Muscle of leg (tissue), 11 donors: ENCODE measurements around the gene GRHL1. TPM values are rescaled to one million over a fixed set of nuclear protein-coding genes. Genes with fewer than 3 reads are reported as not detected.
"Not testable (repeated sequence)": the region's sequence is repeated elsewhere in the genome, so short reads cannot be mapped to it uniquely, and the experiment has no call there.

Experiments used
- DNase-seq: peaks from one replicate; pipeline ENCODE4 v3.0.0; 2013
- H3K27ac ChIP-seq: one replicate; pipeline ENCODE4 v1.5.1; 2013; ENCODE audit warnings: mild to moderate bottlenecking, low read length, control low read depth
- H3K27me3 ChIP-seq: one replicate; pipeline ENCODE4 v1.6.1; 2013; ENCODE audit warnings: low read length; ENCODE audit not compliant: control insufficient read depth, insufficient read depth
- H3K36me3 ChIP-seq: one replicate; pipeline ENCODE4 v1.6.1; 2013; ENCODE audit warnings: low read length; ENCODE audit not compliant: control insufficient read depth, insufficient read depth
- H3K4me1 ChIP-seq: one replicate; pipeline ENCODE4 v1.6.1; 2013; ENCODE audit warnings: low read length; ENCODE audit not compliant: control insufficient read depth, insufficient read depth
- H3K4me3 ChIP-seq: one replicate; pipeline ENCODE4 v1.5.1; 2013; ENCODE audit warnings: low read length, control low read depth
- H3K9me3 ChIP-seq: replicated peaks from 2 replicates; pipeline ENCODE4 v1.6.1; 2013; ENCODE audit warnings: low read depth, low read length; ENCODE audit not compliant: control insufficient read depth
- WGBS: methylation state at CpG from one replicate; pipeline ENCODE4 v1.1.5; 2013; ENCODE audit warnings: missing lambda C conversion rate; ENCODE audit not compliant: insufficient coverage; 5-methylcytosine and 5-hydroxymethylcytosine counted together
- polyA plus RNA-seq, 8 donors: library from polyadenylated mRNA; unstranded; fragments of 120-200 nt; gene quantifications; one replicate each; pipeline versions ENCODE4 v1.2.1 to v1.2.3, GENCODE V29; 2013; ENCODE audit warnings: inconsistent platforms in 1 of 8, low replicate concordance in 1 of 8; ENCODE audit not compliant: insufficient read length in 8 of 8, insufficient read depth in 1 of 8
- total RNA-seq: library from RNA; stranded (reverse); fragments of 120-200 nt; gene quantifications from one replicate; pipeline ENCODE4 v1.2.4, GENCODE V29; 2013

The GRHL1 gene
- total and polyA plus RNA-seq, 9 donors: 0.48 to 4.3 (median 1.0) TPM

- Histone ChIP-seq H3K4me1 (no peaks in the 10 kb centered on the region), H3K27ac (peak overlapping the region; percentile 24), H3K27me3 (no peaks in the 10 kb centered on the region), H3K9me3 (no peaks in the 10 kb centered on the region), H3K4me3 (no peak overlapping the region), H3K36me3 (peaks cover 19% of the 10 kb centered on the region)
- 40% methylated on average over 1 of the region's 3 CpGs for WGBS
- peak; percentile 88 for DNase-seq
Measured at GRCh38 chr2:9919512-9919911, 32.0 kb upstream of the GRHL1 start.

- not testable (repeated sequence) for H3K27me3 ChIP-seq, H3K36me3 ChIP-seq, H3K9me3 ChIP-seq, H3K4me1 ChIP-seq, H3K4me3 ChIP-seq, DNase-seq, H3K27ac ChIP-seq
- WGBS: no CpG with 5 or more reads among the region's 2 CpGs
Measured at GRCh38 chr2:9927020-9927419, 24.5 kb upstream of the GRHL1 start.

DNA sequence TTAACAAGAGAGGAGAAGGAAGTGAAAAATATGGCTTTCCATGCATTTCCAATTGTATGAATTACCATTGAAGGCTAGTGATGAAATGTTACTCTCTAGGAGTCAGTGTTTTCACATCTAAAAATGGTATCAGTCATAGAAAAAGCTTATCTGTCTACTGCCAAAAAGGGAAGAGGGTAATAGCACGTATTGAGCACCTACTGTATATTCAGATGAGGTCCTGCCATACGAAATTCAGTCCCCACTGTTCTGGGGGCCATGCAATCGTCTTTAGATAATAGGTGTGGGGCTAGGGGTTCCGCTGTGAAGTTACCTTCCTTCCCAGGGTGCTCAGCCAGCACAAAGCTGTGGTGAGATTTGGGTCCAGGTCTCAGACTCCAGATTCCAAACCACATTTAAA, 14.2 kb upstream of the GRHL1 start:
- no peak overlapping the region for H3K27ac ChIP-seq
- H3K4me1 ChIP-seq: no peaks in the 10 kb centered on the region
- no peaks in the 10 kb centered on the region for H3K9me3 ChIP-seq
- 92% methylated on average over 2 of the region's 4 CpGs for WGBS
- H3K27me3 ChIP-seq: peaks cover 2% of the 10 kb centered on the region
- DNase-seq: no peak
- peaks cover 2% of the 10 kb centered on the region for H3K36me3 ChIP-seq
- H3K4me3 ChIP-seq: no peak overlapping the region

- Histone ChIP-seq H3K4me3 (no peak overlapping the region), H3K27ac (no peak overlapping the region)
- WGBS: 64% methylated on average over 6 of the region's 9 CpGs
Measured at GRCh38 chr2:9937968-9938367, 13.5 kb upstream of the GRHL1 start.

DNA sequence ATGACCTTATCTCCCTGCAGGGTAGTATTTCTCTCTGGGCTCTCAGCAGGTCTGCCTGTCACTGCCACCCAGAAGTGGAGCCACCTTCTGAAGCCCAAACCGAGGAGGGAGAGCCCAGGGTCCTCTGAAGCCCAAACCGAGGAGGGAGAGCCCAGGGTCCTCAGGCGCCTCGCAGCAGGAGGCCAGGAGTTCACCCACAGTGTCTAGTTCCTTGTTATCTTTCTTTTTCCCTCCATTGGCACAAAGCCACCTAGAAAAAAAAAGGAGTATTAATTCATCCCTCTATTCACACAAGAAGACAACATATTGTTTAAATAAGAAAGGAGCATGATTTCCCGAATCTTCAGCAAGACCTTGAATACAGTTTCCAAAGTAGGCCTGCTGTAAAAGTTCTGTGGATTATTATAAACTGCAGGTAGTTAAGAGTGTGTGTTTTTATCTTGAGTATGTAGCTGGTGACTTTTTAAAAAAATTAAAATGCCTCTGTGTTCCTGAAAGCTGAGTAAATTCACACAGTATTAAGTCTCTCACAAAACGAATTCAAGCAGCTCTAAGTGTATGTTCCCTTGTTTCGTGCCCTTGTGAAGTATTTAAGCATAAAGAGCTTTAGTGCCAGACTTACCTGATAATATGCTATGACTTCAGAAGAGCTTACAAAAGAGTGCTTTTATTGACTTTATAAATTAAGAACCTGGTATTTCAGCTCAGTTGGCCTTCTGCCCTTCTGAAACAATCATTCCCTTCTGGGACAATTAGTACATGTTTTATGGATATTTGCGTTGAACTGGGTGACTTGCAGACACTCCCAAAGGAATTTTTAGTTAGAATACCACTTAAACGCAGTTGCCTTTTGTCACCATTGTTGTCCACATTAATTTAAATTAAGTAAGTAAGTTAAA, 11.7 kb upstream of the GRHL1 start:
- Histone ChIP-seq H3K4me1 (no peaks in the 10 kb centered on the region), H3K9me3 (no peaks in the 10 kb centered on the region), H3K27ac (no peak overlapping the region), H3K27me3 (peaks cover 9% of the 10 kb centered on the region), H3K36me3 (peaks cover 2% of the 10 kb centered on the region), H3K4me3 (no peak overlapping the region)
- DNase-seq: no peak
- 49% methylated on average over 2 of the region's 9 CpGs for WGBS

More at GRCh38 chr2:9937968-9938367, 13.5 kb upstream of the GRHL1 start:
- Histone ChIP-seq H3K4me1 (no peaks in the 10 kb centered on the region), H3K27me3 (peaks cover 2% of the 10 kb centered on the region), H3K36me3 (peaks cover 2% of the 10 kb centered on the region), H3K9me3 (no peaks in the 10 kb centered on the region)
- no peak for DNase-seq

DNA sequence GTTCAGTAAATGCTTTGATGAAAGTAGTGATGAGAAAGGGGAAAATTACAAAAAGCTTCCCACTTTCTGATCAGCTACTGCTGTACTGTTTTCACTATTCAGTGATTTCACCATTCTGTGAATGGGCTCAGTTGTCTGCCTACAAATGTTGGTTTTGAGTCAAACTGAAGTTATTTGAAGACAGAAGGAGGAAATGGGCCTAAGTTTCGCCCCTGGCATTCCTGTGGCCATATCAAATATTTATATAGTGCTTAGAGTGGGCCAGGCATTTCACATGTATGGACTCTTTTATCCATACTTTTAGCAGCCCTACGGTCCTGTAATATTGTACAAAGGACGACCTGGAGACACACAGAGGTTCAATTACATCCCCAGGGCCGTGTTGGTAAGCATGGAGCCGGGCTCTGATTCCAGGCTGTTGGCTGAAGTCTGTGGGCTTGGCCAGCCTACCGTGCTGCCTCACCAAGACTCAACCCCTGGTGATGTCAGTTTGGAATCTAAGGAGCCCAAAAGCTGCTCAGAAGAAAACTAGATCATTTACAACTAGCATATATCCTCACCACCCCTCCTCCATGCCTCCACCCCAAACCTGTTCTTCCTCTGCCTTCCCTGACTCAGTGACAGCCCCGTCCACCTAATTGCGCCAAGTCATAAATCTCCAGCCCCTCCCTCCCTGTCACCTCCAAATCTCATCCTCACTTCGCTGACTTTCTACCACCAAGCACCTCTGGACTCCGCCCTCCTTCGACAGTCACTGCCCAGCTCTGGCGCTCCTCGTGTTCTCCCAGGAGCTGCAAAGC, 10.1 kb upstream of the GRHL1 start:
- H3K36me3 ChIP-seq: no peaks in the 10 kb centered on the region
- DNase-seq: no peak
- H3K27ac ChIP-seq: no peak overlapping the region
- H3K4me1 ChIP-seq: no peaks in the 10 kb centered on the region
- no peaks in the 10 kb centered on the region for H3K9me3 ChIP-seq
- WGBS: 33% methylated on average over 5 of the region's 13 CpGs
- no peak overlapping the region for H3K4me3 ChIP-seq
- H3K27me3 ChIP-seq: peaks cover 16% of the 10 kb centered on the region

DNA sequence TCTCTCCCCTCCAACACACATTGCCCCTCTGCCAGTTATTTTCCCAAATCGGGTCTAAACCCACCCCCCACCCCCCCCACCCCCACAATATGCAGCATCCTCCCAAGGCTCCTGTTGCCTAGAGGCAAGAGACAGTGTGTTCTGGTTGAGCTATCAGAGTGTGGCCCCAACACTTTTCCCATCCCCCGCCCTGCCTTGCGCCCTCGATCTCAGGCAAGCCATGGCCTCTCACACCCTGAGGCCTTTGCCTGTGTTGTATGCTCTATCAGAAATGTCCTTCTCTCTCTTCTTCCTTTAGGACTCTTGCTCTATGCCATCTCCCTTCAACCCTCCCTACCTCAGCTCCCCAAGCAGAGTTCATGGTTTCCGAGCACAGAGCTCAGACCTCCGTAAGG, 9.5 kb upstream of the GRHL1 start:
- WGBS: 46% methylated on average over 5 of the region's 6 CpGs

DNA sequence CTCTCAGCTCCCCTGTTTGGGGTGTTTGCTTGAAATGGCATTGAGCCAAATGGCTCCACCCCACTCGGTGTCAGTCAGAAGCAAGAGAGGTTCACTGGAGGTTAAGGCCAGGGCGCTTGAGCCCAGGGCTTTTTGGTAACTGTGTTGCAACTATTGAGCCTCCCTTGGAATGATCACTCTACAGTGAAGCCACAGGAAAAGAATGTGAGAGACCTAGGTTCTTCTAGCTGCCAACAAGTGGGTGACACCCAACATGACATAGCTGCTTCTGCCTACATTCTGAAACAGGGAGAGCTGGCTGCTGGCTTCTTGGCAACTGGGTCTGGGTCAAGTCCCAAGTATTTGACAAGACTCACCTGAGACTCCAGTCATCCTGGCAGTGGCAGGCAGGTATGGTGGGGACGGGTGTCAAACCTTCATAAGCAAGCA, 7.1 kb upstream of the GRHL1 start:
- WGBS: 66% methylated on average over 3 of the region's 3 CpGs
- no peaks in the 10 kb centered on the region for H3K4me1 ChIP-seq
- H3K27ac ChIP-seq: no peak overlapping the region
- no peaks in the 10 kb centered on the region for H3K9me3 ChIP-seq
- H3K36me3 ChIP-seq: no peaks in the 10 kb centered on the region
- H3K4me3 ChIP-seq: no peak overlapping the region
- DNase-seq: no peak
- H3K27me3 ChIP-seq: peaks cover 25% of the 10 kb centered on the region

More for the DNA sequence above, 9.5 kb upstream of the GRHL1 start:
- Histone ChIP-seq H3K9me3 (no peaks in the 10 kb centered on the region), H3K4me3 (no peak overlapping the region), H3K36me3 (no peaks in the 10 kb centered on the region), H3K27me3 (peaks cover 20% of the 10 kb centered on the region), H3K27ac (no peak overlapping the region), H3K4me1 (no peaks in the 10 kb centered on the region)
- DNase-seq: no peak

- DNase-seq: no peak
- H3K27me3 ChIP-seq: peaks cover 34% of the 10 kb centered on the region
Measured at GRCh38 chr2:9945596-9945995, 5.9 kb upstream of the GRHL1 start.

DNA sequence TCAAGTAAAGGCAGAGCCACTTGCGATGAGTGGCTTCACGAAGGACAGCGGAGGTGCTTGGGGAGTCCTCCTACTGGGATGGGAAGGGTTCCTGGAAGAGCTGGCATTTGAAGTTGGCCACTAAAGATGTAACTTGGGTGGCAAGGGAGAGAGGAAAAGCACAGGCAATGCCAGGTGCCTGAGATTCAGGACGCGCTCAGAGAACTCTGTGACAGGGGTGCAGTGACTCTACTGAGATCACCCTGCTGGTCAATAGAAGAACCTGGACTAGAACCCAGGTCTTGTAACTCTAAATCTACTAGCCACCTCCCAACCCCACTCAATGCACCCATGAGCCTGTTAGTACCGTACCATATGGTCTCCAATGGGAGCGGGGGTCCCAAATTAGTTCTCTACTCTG, 5.4 kb upstream of the GRHL1 start:
- 74% methylated on average over 6 of the region's 7 CpGs for WGBS

More at GRCh38 chr2:9945596-9945995, 5.9 kb upstream of the GRHL1 start:
- no peak overlapping the region for H3K27ac ChIP-seq
- 93% methylated on average over 3 of the region's 7 CpGs for WGBS
- no peak overlapping the region for H3K4me3 ChIP-seq
- H3K4me1 ChIP-seq: no peaks in the 10 kb centered on the region
- H3K9me3 ChIP-seq: no peaks in the 10 kb centered on the region
- H3K36me3 ChIP-seq: no peaks in the 10 kb centered on the region

More for the DNA sequence above, 5.4 kb upstream of the GRHL1 start:
- no peak overlapping the region for H3K4me3 ChIP-seq
- no peaks in the 10 kb centered on the region for H3K4me1 ChIP-seq
- H3K36me3 ChIP-seq: no peaks in the 10 kb centered on the region
- H3K27ac ChIP-seq: no peak overlapping the region
- DNase-seq: no peak
- H3K9me3 ChIP-seq: no peaks in the 10 kb centered on the region
- peaks cover 35% of the 10 kb centered on the region for H3K27me3 ChIP-seq
